Activated CD4-positive, alpha-beta T cell treated with anti-CD3 and anti-CD28 coated beads, Interleukin-2, amount 10 ng/mL, durations not matched to agents 7 days and 5 days (primary cell): ENCODE data around the gene SLC13A5. TPM values are rescaled to one million over a fixed set of nuclear protein-coding genes. Genes with fewer than 3 reads are reported as not detected.

Experiments used
- CTCF ChIA-PET: fragments of 350-600 bp; sonication (Branson Sonifier 250); formaldehyde crosslinking; loops from one replicate; lab custom pipeline; 2021; ENCODE audit warnings: antibody characterized with exemption; lab: Charles Lee
- POLR2A ChIA-PET: fragments of 350-600 bp; sonication (Branson Sonifier 250); formaldehyde crosslinking; loops from one replicate; lab custom pipeline; 2021; ENCODE audit warnings: antibody characterized with exemption; lab: Charles Lee
- DNase-seq: peaks from one replicate; pipeline ENCODE4 v3.0.0-alpha.2; 2020
- H3K27ac Mint-ChIP-seq: one replicate; pipeline ENCODE4 v1.8.0; 2021; ENCODE audit warnings: mild to moderate bottlenecking, moderate library complexity, mixed read lengths
- H3K27me3 Mint-ChIP-seq: one replicate; pipeline ENCODE4 v1.8.0; 2021; ENCODE audit warnings: mixed read lengths
- H3K36me3 Mint-ChIP-seq: one replicate; pipeline ENCODE4 v1.8.0; 2021; ENCODE audit warnings: low read depth, mixed read lengths
- H3K4me1 Mint-ChIP-seq: one replicate; pipeline ENCODE4 v1.8.0; 2021; ENCODE audit warnings: mixed read lengths
- H3K4me3 Mint-ChIP-seq: one replicate; pipeline ENCODE4 v1.8.0; 2021; ENCODE audit warnings: mild to moderate bottlenecking, moderate library complexity, mixed read lengths
- H3K9me3 Mint-ChIP-seq: one replicate; pipeline ENCODE4 v1.8.0; 2021; ENCODE audit warnings: mixed read lengths
- total RNA-seq, 2 experiments: library from RNA; stranded (reverse); gene quantifications; one replicate each; pipeline ENCODE4 v1.2.3, GENCODE V29; 2021

SLC13A5 gene
- total RNA-seq, 2 experiments from 2014 or later: not detected

GRCh38 chr17:6677946-6678345, 35.2 kb downstream of the SLC13A5 start:
- Mint-ChIP-seq H3K36me3 (no peaks in the 10 kb centered on the region), H3K9me3 (no peaks in the 10 kb centered on the region), H3K4me3 (no peak overlapping the region), H3K4me1 (peaks cover 8% of the 10 kb centered on the region), H3K27me3 (peaks cover 33% of the 10 kb centered on the region), H3K27ac (no peak overlapping the region)
- POLR2A ChIA-PET: interaction anchor here (0.5 kb wide), 1 partner anchor 175 kb away, joined by 3 read pairs; no protein-coding TSS in a partner anchor
- CTCF ChIA-PET: interaction anchor here (0.7 to 1.6 kb wide), 3 partner anchors 9 to 17 kb away, joined by 3 to 7 read pairs (median 4); no protein-coding TSS in a partner anchor
- DNase-seq: no peak

GRCh38 chr17:6677158-6677831, 35.9 kb downstream of the SLC13A5 start:
- Mint-ChIP-seq H3K9me3 (no peaks in the 10 kb centered on the region), H3K4me1 (peaks cover 8% of the 10 kb centered on the region), H3K36me3 (no peaks in the 10 kb centered on the region), H3K27ac (peak overlapping the region; percentile 60), H3K27me3 (peaks cover 30% of the 10 kb centered on the region), H3K4me3 (no peak overlapping the region)
- CTCF ChIA-PET: interaction anchor here (0.5 to 1.6 kb wide), 5 partner anchors 8 to 205 kb away, joined by 3 to 7 read pairs (median 3); no protein-coding TSS in a partner anchor
- DNase-seq: peak; percentile 31
- POLR2A ChIA-PET: interaction anchor here (0.5 kb wide), 1 partner anchor 175 kb away, joined by 3 read pairs; no protein-coding TSS in a partner anchor

GRCh38 chr17:6676802-6677157, 36.4 kb downstream of the SLC13A5 start:
- Mint-ChIP-seq H3K9me3 (no peaks in the 10 kb centered on the region), H3K27ac (no peak overlapping the region), H3K4me1 (peaks cover 8% of the 10 kb centered on the region), H3K36me3 (no peaks in the 10 kb centered on the region), H3K4me3 (no peak overlapping the region), H3K27me3 (peaks cover 30% of the 10 kb centered on the region)
- no peak for DNase-seq
- POLR2A ChIA-PET: no interaction called here
- CTCF ChIA-PET: interaction anchor here (1.0 to 1.6 kb wide), 3 partner anchors 11 to 67 kb away, joined by 3 to 7 read pairs (median 4); no protein-coding TSS in a partner anchor

GRCh38 chr17:6675201-6675825, 37.9 kb downstream of the SLC13A5 start:
- Mint-ChIP-seq H3K36me3 (no peaks in the 10 kb centered on the region), H3K4me3 (no peak overlapping the region), H3K27ac (no peak overlapping the region), H3K27me3 (peaks cover 22% of the 10 kb centered on the region), H3K4me1 (peaks cover 8% of the 10 kb centered on the region), H3K9me3 (no peaks in the 10 kb centered on the region)
- no peak for DNase-seq
- ChIA-PET CTCF (no interaction called here), POLR2A (no interaction called here)

- DNase-seq: no peak
- peaks cover 8% of the 10 kb centered on the region for H3K4me1 Mint-ChIP-seq
- no peaks in the 10 kb centered on the region for H3K9me3 Mint-ChIP-seq
- POLR2A ChIA-PET: no interaction called here
- H3K27me3 Mint-ChIP-seq: peaks cover 17% of the 10 kb centered on the region
- H3K36me3 Mint-ChIP-seq: no peaks in the 10 kb centered on the region
- no peak overlapping the region for H3K4me3 Mint-ChIP-seq
- H3K27ac Mint-ChIP-seq: no peak overlapping the region
- CTCF ChIA-PET: no interaction called here
Observed at GRCh38 chr17:6674586-6674985, 38.6 kb downstream of the SLC13A5 start.

GRCh38 chr17:6671431-6671830, 41.7 kb downstream of the SLC13A5 start:
- ChIA-PET CTCF (interaction anchor here (0.6 kb wide), 1 partner anchor 616 kb away, joined by 3 read pairs; no protein-coding TSS in a partner anchor), POLR2A (no interaction called here)
- Mint-ChIP-seq H3K9me3 (no peaks in the 10 kb centered on the region), H3K27me3 (no peaks in the 10 kb centered on the region), H3K4me3 (no peak overlapping the region), H3K27ac (no peak overlapping the region), H3K4me1 (peaks cover 6% of the 10 kb centered on the region), H3K36me3 (no peaks in the 10 kb centered on the region)
- DNase-seq: no peak

GRCh38 chr17:6670999-6671398, 42.2 kb downstream of the SLC13A5 start:
- ChIA-PET CTCF (interaction anchor here (1.0 kb wide), 1 partner anchor 14 kb away, joined by 3 read pairs; no protein-coding TSS in a partner anchor), POLR2A (no interaction called here)
- no peak for DNase-seq
- no peaks in the 10 kb centered on the region for H3K27me3 Mint-ChIP-seq
- H3K4me3 Mint-ChIP-seq: no peak overlapping the region
- no peaks in the 10 kb centered on the region for H3K9me3 Mint-ChIP-seq
- no peak overlapping the region for H3K27ac Mint-ChIP-seq
- H3K36me3 Mint-ChIP-seq: no peaks in the 10 kb centered on the region
- peaks cover 6% of the 10 kb centered on the region for H3K4me1 Mint-ChIP-seq

GRCh38 chr17:6670571-6670970, 42.6 kb downstream of the SLC13A5 start:
- H3K4me3 Mint-ChIP-seq: no peak overlapping the region
- H3K27me3 Mint-ChIP-seq: no peaks in the 10 kb centered on the region
- CTCF ChIA-PET: interaction anchor here (1.0 kb wide), 1 partner anchor 13 kb away, joined by 3 read pairs; no protein-coding TSS in a partner anchor
- no peaks in the 10 kb centered on the region for H3K9me3 Mint-ChIP-seq
- peaks cover 6% of the 10 kb centered on the region for H3K4me1 Mint-ChIP-seq
- no peak overlapping the region for H3K27ac Mint-ChIP-seq
- H3K36me3 Mint-ChIP-seq: no peaks in the 10 kb centered on the region
- no peak for DNase-seq
- POLR2A ChIA-PET: no interaction called here

- ChIA-PET CTCF (interaction anchor here (1.0 kb wide), 1 partner anchor 8 kb away, joined by 3 read pairs; no protein-coding TSS in a partner anchor), POLR2A (no interaction called here)
- no peak overlapping the region for H3K27ac Mint-ChIP-seq
- no peaks in the 10 kb centered on the region for H3K9me3 Mint-ChIP-seq
- no peaks in the 10 kb centered on the region for H3K27me3 Mint-ChIP-seq
- H3K4me3 Mint-ChIP-seq: no peak overlapping the region
- DNase-seq: no peak
- H3K4me1 Mint-ChIP-seq: peaks cover 6% of the 10 kb centered on the region
- no peaks in the 10 kb centered on the region for H3K36me3 Mint-ChIP-seq
Observed at GRCh38 chr17:6669479-6670212, 43.5 kb downstream of the SLC13A5 start.

GRCh38 chr17:6668727-6669425, 44.3 kb downstream of the SLC13A5 start:
- no peak overlapping the region for H3K27ac Mint-ChIP-seq
- no peak for DNase-seq
- no peaks in the 10 kb centered on the region for H3K9me3 Mint-ChIP-seq
- peaks cover 6% of the 10 kb centered on the region for H3K4me1 Mint-ChIP-seq
- ChIA-PET POLR2A (no interaction called here), CTCF (interaction anchor here (0.6 to 1.0 kb wide), 2 partner anchors 9 to 14 kb away, joined by 3 read pairs; no protein-coding TSS in a partner anchor)
- H3K27me3 Mint-ChIP-seq: no peaks in the 10 kb centered on the region
- H3K4me3 Mint-ChIP-seq: no peak overlapping the region
- no peaks in the 10 kb centered on the region for H3K36me3 Mint-ChIP-seq

- H3K4me1 Mint-ChIP-seq: peaks cover 6% of the 10 kb centered on the region
- H3K27me3 Mint-ChIP-seq: no peaks in the 10 kb centered on the region
- no peaks in the 10 kb centered on the region for H3K9me3 Mint-ChIP-seq
- DNase-seq: no peak
- no peak overlapping the region for H3K4me3 Mint-ChIP-seq
- POLR2A ChIA-PET: no interaction called here
- no peak overlapping the region for H3K27ac Mint-ChIP-seq
- CTCF ChIA-PET: interaction anchor here (0.6 to 1.0 kb wide), 2 partner anchors 9 to 14 kb away, joined by 3 read pairs; no protein-coding TSS in a partner anchor
- H3K36me3 Mint-ChIP-seq: no peaks in the 10 kb centered on the region
Observed at GRCh38 chr17:6668219-6668618, 45.0 kb downstream of the SLC13A5 start.

- no peak for DNase-seq
- ChIA-PET POLR2A (no interaction called here), CTCF (interaction anchor here (0.5 to 1.3 kb wide), 3 partner anchors 49 to 101 kb away, joined by 3 read pairs; partner anchors contain the start of gene XAF1)
- H3K4me3 Mint-ChIP-seq: no peak overlapping the region
- no peak overlapping the region for H3K27ac Mint-ChIP-seq
- no peaks in the 10 kb centered on the region for H3K27me3 Mint-ChIP-seq
- peaks cover 6% of the 10 kb centered on the region for H3K4me1 Mint-ChIP-seq
- no peaks in the 10 kb centered on the region for H3K36me3 Mint-ChIP-seq
- H3K9me3 Mint-ChIP-seq: no peaks in the 10 kb centered on the region
Observed at GRCh38 chr17:6667516-6667915, 45.7 kb downstream of the SLC13A5 start.
